Limb (tissue), 2 donors: ENCODE results near the gene HDAC3.

Experiments
- DNase-seq, 2 donors: peaks; one replicate each; pipeline ENCODE4 v3.0.0-alpha.2; 2016; ENCODE audit errors: extremely low spot score in 2 of 2

The HDAC3 gene

DNA sequence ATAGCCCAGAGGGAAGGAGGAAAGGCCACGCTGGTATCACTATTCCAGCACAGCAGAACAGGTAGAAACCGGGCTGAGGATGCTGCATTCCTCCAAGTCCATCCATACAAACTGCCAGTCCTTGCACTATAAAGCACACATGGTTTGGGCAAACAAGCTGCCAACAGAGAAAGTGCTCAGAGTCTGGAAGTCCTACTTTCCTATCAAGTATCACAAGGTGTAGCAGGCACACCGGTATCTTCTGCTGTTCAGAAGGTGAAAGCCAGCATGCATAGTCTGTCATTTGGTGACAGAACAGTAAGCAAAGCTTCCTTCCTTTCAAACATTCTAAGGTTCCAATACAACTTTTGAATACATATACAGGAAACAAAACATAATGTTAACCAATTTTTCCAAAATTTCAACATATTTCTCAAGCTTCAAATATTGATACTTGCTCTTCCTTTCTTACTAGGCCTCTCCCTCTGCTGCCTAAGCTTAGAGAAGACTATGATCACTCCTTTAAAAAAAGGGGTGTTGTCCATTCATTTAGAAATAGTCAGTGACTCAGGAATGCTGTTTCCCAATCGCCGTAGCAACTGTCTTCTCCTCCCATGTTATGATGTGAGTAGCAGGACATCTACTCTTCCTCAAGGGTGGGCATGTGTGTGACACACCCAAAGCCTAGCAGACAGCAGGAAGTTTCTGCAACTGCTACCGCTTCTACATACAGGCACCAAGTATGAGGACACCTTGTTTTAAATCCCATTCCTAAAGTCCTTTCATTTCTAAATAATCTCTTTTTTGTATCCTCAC, 32.5 kb downstream of the HDAC3 start:
- peak in 1 of 2 donors; percentile 42 for DNase-seq

DNA sequence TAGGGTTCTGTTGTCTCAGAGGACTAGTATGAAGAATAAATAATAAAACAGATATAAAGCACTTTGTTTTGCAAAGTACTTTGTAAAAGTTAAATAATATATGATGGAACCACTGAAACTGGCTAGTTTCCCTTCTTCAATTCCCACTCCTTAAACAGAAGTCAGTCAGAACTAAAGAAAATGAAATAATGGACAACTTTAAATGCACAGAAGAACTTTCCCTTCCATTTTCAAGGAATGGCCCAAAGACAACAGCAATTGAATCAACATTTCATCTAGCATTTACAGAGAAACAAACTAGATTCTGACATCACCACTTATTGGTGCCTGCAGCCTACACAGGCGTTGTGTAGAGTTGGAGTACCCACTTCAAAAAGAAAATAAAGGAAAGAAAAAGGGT, 34.0 kb downstream of the HDAC3 start:
- DNase-seq = no peak

DNA sequence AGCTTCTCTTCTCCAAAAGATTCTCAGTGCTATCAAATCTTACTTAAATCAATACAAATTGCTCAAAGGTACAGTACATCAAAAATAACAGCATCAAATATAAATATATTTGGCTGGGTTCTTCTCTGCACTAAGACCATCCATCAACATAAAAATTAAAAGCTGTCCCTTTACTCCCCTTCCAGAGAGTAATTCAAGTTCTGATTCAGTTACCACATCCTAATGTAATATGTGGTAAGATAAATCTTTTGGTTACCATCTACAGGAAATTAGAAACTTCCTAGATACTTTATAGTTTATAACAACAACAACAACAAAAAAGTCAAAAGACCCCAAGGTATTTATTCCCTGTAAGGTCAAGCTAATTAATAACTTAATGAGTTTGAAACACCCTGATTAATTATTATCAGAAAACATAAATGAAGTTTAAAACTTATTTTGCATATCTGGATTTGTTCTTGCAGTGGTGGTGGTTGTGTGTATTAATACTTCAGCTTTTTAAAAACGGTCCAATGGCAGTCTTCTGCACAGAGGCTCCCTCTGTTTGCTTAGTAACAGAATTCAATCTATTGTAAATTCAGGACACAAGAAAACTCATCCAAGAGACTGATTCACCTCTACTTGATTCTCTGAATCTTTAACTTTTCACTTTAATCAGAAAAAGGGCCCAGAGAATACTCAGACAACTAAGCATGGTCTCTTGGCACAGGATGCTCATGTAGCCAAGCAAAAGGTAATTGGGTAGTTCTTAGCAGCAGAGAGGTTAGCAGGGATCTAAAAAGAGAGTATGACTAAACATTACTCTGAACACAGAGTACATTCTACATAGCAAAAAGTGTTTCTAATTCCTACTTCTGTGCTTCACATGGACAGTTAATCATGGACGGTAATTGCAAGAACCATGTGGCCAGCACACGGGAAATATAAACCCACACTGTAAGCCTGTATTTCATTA, 38.0 kb downstream of the HDAC3 start:
- DNase-seq = no peak

DNA sequence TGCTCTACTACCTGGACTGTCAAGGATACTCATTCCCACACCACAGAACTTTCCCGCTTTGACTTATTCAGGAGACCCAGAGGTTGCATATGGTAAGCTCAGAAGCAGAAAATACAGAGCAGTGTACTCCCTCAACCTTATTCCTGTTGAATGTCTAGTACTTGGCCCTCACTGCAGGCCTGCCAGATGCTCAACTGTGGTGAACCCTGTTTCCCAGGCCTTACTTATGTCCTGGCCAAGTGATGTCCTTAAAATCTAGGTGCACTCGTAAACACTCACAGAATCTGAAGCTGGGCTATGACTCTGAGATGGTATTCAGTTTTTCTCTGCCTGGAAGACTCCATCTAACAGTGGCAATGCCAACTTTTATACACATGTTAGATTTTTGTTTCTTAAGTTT, 38.8 kb downstream of the HDAC3 start:
- DNase-seq = no peak

DNA sequence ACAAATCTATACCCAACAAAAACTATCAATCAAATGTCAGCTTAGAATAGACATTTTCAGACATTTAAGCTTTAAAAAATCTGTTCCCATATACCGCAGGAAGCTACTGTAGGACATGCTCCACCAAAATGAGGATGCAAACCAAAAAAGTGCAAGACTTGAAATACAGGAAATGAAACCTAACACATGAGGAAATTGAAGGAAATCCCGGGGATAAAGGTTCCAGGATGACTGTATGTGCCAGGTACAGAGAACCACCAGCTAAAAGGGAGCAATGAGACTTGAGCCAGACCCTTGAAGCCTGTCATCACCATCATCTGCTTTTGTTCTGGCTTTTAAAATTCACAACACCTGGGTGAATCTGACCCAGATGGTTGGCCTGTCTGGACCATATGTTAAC, 39.3 kb downstream of the HDAC3 start:
- DNase-seq = no peak

DNA sequence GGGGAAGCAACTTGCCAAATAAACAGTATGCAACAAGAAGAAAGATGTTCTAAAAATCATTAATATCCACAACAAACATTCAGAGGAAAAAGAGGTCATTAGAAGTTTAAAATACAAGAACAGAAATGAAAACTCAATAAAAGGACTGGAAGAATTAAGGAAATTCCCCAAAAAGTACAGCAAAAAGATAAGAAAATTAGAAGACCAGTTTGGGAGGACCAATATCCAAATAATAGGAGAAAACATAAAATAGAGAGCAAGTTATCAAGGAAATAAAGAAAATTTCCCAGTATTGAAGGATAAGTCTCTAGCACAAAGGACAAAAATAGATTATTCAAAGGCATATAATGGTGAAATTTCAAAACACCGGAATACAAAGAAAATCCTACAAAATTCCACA, 39.8 kb downstream of the HDAC3 start:
- no peak for DNase-seq

DNA sequence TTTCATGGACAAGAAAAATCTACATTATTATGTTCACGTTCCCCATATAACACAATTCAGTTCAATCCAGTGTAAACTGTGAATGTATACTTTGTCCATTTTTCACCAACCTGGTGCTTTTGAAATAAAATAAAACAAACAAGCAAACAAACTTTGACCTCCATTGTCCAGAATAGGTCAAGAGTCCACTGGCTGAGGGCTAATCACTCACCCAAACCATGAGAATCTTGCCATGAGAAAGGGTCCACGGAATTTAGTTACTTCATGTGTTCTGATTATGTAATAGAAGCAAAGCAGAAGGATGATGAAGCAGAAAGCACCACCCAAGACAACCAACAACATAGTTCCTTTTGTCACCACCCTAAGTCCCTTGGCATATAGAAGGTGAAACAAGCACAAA, 46.5 kb downstream of the HDAC3 start:
- no peak for DNase-seq

DNA sequence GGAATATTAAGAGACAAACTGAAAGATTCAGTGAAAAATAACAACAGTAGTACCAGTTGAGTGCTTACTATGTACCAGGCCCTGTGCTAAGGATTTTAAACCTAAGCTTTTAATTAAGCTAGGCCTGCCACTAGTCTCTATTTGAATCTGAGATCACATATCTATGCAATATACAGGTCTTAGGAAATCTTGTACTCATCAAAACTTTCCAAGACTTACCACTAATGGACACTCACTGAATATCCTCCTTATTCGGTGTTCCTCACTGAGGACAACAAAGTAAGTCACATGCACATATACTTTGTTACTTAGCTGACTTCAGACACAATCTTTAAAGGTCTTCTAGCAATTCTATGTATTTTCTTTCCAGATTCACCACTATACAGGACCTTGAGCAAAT, 50.4 kb downstream of the HDAC3 start:
- DNase-seq = no peak

DNA sequence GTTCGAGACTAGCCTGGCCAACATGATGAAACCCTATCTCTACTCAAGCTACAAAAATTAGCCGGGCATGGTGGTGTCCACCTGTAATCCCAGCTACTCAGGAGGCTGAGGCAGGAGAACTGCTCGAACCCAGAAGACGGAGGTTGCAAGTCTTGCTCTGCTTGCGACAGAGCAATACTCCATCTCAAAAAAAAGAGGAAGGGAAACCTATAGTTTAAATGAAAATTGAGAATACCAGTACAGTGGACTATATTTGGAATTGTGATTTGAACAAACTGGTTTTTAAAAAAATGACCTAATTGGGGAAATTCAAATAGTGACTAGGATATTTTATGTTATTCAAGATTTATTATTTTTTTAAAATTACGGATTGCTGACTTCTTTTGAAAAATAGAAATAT, 51.1 kb downstream of the HDAC3 start:
- no peak for DNase-seq

DNA sequence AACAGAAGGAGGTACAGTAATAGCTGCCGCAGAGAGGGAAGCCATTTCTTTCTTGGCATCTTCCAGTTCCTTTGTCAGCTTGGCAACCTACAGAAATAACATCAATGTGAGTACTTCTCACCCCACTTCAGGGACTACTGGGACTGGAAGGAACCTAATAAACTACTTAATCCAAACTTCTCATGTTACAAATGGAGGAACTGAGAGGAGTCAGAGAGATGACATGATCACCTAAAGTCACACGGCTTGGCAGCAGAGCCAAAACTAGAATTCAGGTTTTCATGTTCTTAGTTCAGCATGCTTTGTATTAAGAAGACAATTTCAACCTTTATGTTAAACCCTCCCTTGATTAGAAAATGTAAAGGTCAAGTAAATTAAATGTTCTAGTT, 62.5 kb downstream of the HDAC3 start:
- DNase-seq = no peak

DNA sequence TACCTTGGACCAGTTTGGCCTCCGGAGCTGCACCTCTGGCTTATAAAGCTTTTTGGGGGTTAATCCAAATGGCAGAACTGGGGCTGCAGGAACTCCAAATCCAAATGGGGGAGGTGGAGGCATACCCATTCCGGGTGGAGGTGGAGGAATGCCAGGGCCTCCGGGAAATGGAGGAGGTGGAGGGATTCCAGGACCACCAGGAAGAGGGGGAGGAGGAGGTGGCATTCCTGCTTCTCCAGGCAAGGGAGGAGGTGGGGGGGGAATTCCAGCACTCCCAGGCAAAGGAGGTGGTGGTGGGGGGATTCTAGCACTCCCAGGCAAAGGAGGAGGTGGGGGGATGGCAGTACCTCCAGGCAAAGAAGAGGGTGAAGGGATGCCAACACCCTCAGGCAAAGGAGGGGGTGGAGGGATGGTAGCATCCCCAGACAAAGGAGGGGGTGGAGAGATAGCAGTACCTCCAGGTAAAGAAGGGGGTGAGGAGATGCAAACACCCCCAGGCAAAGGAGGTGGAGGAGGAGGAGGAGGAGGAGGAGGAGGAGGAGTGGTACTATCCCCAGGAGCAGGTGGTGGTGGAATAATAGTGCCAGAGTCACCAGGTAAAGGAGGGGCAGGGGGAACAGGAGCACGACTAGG, 63.0 kb downstream of the HDAC3 start:
- no peak for DNase-seq
